ENCODE results near the gene AEBP1.

DNA sequence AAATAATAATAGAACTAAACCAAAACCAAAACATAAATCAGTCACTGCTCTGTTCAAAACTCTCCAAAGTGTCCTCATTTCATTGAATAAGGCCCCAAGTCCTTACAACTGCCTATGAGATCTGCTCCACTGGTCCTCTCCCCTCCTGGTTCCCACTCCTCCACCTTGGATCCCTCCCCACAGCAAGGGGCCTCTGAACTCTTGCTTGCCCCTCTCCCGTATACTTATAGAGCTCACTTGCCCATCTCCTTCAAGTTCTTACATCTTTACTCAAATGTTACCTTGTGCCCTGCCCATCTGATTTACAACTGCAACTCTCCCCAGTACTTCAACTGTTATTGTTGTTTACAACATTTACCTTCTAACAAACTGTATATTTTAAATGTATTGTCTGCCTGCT, 18.4 kb downstream of the AEBP1 start:
- TF ChIP-seq, protein P1, sequence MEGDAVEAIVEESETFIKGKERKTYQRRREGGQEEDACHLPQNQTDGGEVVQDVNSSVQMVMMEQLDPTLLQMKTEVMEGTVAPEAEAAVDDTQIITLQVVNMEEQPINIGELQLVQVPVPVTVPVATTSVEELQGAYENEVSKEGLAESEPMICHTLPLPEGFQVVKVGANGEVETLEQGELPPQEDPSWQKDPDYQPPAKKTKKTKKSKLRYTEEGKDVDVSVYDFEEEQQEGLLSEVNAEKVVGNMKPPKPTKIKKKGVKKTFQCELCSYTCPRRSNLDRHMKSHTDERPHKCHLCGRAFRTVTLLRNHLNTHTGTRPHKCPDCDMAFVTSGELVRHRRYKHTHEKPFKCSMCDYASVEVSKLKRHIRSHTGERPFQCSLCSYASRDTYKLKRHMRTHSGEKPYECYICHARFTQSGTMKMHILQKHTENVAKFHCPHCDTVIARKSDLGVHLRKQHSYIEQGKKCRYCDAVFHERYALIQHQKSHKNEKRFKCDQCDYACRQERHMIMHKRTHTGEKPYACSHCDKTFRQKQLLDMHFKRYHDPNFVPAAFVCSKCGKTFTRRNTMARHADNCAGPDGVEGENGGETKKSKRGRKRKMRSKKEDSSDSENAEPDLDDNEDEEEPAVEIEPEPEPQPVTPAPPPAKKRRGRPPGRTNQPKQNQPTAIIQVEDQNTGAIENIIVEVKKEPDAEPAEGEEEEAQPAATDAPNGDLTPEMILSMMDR (IDR thresholded peaks at IDR 0.05) = no peak
- no peak for TF ChIP-seq POLR2A (IDR thresholded peaks at IDR 0.05)
